ENCODE results near the gene AKAP8L. TPM values are rescaled to one million over a fixed set of nuclear protein-coding genes. Genes with fewer than 3 reads are reported as not detected.

AKAP8L gene
- total RNA-seq, 4 donors from 2014 or later: 52.8 to 87.8 (median 69.4) TPM

DNA sequence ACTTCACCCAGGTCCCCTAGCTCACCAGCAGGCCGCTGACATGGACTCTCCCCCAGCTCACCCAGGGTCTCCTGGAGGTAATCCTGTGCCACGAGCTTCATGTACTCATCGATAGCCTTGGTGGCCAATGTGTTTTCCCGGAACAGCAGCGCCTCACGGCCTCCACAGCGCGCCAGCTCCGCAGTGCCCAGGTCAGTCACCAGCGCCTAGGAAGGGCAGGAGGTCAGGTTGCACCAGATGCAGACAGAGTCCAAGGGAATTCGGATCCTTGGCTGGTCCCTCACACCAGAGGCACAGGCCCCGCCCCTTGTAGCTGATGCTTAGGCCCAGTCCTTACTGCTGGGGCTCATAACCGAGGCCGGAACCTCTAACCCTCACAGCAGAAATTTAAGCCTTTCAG is 37.7 kb upstream of the AKAP8L start:
- Histone ChIP-seq H3K9me3 (no peaks in the 10 kb centered on the region), H3K4me3 (no peak overlapping the region), H3K27ac (replicated peaks in 1 of 4) (no peak overlapping the region), H3K4me1 (peaks cover 19 to 45% (median 38%) of the 10 kb centered on the region in 4 donors), H3K27me3 (peaks cover 0 to 73% (median 32%) of the 10 kb centered on the region in 4 donors), H3K36me3 (no peaks in the 10 kb centered on the region)
- DNase-seq (ENCODE audit: extremely low spot score): no peak
- intact Hi-C loops (cut with DNase I): loop anchor here (10.0 kb wide), 2 partner anchors 282 to 352 kb away; partner anchors contain the start of gene SYDE1
- 38% methylated on average over 2 of the region's 14 CpGs for WGBS
- TF ChIP-seq, protein P1, sequence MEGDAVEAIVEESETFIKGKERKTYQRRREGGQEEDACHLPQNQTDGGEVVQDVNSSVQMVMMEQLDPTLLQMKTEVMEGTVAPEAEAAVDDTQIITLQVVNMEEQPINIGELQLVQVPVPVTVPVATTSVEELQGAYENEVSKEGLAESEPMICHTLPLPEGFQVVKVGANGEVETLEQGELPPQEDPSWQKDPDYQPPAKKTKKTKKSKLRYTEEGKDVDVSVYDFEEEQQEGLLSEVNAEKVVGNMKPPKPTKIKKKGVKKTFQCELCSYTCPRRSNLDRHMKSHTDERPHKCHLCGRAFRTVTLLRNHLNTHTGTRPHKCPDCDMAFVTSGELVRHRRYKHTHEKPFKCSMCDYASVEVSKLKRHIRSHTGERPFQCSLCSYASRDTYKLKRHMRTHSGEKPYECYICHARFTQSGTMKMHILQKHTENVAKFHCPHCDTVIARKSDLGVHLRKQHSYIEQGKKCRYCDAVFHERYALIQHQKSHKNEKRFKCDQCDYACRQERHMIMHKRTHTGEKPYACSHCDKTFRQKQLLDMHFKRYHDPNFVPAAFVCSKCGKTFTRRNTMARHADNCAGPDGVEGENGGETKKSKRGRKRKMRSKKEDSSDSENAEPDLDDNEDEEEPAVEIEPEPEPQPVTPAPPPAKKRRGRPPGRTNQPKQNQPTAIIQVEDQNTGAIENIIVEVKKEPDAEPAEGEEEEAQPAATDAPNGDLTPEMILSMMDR (IDR thresholded peaks at IDR 0.05): no peak

DNA sequence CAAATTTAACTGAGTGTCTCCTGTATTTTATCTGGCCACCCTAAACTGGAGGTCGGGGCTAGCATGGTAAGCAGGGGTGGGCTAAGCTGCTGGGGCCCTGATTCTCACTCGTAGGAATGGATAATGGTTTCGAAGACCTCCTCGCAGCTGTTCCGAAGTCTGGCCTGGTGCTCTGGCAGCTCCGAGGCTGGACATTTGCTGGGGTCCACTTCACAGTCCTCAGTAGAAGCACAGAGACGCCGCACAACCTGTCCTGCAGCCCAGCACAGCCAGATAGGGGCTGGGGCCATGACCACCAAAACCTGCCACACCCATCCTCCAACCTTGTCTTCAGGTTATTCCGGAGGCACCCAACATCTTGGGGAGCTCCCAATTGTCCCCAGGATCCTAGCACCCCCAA is 37.2 kb upstream of the AKAP8L start:
- no peaks in the 10 kb centered on the region for H3K36me3 ChIP-seq
- no peaks in the 10 kb centered on the region for H3K9me3 ChIP-seq
- H3K27me3 ChIP-seq: peaks cover 0 to 68% (median 32%) of the 10 kb centered on the region in 4 donors
- no peak overlapping the region for H3K27ac ChIP-seq (replicated peaks in 1 of 4)
- TF ChIP-seq EP300 (IDR thresholded peaks at IDR 0.05): no peak
- TF ChIP-seq, protein P1 (IDR thresholded peaks at IDR 0.05): no peak
- DNase-seq (ENCODE audit: extremely low spot score): no peak
- intact Hi-C loops (cut with DNase I): loop anchor here (10.0 kb wide), 2 partner anchors 281 to 351 kb away; partner anchors contain the start of gene SYDE1
- H3K4me1 ChIP-seq: peaks cover 19 to 45% (median 38%) of the 10 kb centered on the region in 4 donors
- 87% methylated on average over 8 of the region's 9 CpGs for WGBS
- H3K4me3 ChIP-seq: no peak overlapping the region

DNA sequence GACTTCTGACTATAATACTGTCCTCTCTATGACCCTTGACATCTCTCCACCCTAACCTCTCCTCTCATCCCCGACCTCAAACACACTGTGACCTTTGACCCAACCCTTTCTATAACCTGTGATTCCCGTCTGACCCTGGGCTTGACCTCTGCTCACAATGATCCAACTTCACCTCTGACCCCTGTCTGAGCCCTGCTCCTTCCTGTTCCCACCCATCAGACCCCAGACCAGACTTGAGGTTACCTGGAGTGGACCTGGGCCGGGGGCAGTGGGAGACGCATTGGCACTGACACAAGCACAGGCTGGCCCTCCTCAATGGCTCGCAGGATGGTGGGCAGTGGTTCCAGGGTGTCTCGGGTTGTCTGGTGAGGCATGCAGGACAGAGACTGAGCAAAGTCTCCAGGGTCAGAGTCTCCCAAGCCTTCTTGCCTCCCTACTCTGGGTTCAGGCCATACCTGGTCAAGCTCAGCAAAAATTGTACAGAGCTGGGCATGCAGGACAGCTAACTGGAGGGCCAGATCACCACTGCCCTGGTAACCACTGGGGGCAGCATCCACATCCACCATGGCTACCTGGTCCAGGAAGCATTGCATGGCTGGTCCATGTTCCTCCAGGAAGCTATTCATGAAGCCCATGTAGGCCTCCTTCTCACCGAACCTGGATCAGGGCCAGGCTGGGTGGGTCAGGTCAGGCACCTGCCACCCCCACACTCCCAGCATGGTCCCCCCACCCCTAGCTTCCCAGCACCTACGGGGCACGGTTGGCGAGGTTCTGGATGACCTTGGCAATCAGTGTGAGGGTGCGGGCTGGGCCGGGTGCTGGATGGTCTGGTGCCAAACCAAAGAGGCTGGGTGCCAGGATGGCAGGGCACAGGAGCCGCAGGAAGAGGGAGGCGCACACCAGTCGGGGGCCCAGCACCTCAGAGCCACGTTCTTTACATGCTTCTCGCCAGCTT is 35.4 kb upstream of the AKAP8L start:
- TF ChIP-seq, protein P1 (IDR thresholded peaks at IDR 0.05): peak in 1 of 3 experiments; percentile 3
- no peak for TF ChIP-seq POLR2A (IDR thresholded peaks at IDR 0.05; ENCODE audit: low read depth)
- WGBS: 91% methylated on average over 11 of the region's 17 CpGs
- Histone ChIP-seq H3K4me3 (no peak overlapping the region), H3K9me3 (no peaks in the 10 kb centered on the region), H3K4me1 (peaks cover 19 to 52% (median 42%) of the 10 kb centered on the region in 4 donors), H3K36me3 (no peaks in the 10 kb centered on the region), H3K27ac (replicated peaks in 1 of 4) (no peak overlapping the region), H3K27me3 (peaks cover 0 to 54% (median 32%) of the 10 kb centered on the region in 4 donors)
- intact Hi-C loops (cut with DNase I): loop anchor here (5.0 to 10.0 kb wide), 4 partner anchors 103 to 349 kb away; partner anchors contain the start of gene SYDE1
- no peak for DNase-seq (ENCODE audit: extremely low spot score)

DNA sequence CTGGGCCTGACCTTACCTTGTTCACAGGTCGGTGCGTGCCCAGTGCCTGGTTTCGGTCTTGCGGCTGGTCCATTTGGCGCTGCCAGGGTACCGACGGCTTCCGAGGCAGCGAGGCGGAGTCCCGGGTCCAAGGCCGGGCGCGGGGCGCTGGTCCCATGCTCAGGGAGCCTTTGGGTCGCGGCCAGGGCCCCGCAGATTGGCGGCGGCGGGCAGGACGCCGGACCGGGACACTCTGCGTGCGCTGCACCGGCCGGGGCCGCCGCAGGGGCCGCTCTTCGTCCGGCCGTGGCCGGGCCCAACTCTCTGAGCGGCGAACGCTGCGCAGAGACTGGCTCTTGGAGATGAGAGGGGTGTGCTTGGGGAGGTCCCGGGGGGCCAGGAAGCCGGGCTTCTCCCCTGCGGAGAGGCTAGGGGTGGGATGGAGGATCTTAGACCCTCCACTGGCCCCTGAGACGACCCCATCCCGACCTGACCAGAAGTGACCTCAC is 34.3 kb upstream of the AKAP8L start:
- TF ChIP-seq POLR2A (IDR thresholded peaks at IDR 0.05; ENCODE audit: low read depth): no peak
- TF ChIP-seq, protein P1 (IDR thresholded peaks at IDR 0.05): peak; percentile 33 to 66 (median 44)
- Histone ChIP-seq H3K4me3 (peak overlapping the region; percentile 58 to 69 (median 60)), H3K27ac (replicated peaks in 1 of 4) (peak overlapping the region; percentile 78 to 88 (median 86)), H3K4me1 (peaks cover 27 to 60% (median 51%) of the 10 kb centered on the region in 4 donors), H3K36me3 (peaks cover 0 to 1% (median 0%) of the 10 kb centered on the region in 4 donors), H3K9me3 (no peaks in the 10 kb centered on the region), H3K27me3 (peaks cover 0 to 44% (median 29%) of the 10 kb centered on the region in 4 donors)
- no peak for DNase-seq (ENCODE audit: extremely low spot score)
- intact Hi-C loops (cut with DNase I): loop anchor here (5.0 to 10.0 kb wide), 4 partner anchors 104 to 348 kb away; partner anchors contain the start of gene SYDE1
- WGBS: 6% methylated on average over 13 of the region's 44 CpGs

Measured in esophagus muscularis mucosa (tissue), 4 donors.